Hindlimb muscle (tissue), 1 donor: ENCODE data around the gene ECT2. TPM values are rescaled to one million over a fixed set of nuclear protein-coding genes. Genes with fewer than 3 reads are reported as not detected.

Source experiments
- DNase-seq: peaks from one replicate; pipeline ENCODE4 v3.0.0-alpha.2; 2013
- polyA plus RNA-seq: library from polyadenylated mRNA; unstranded; fragments of 120-200 nt; gene quantifications from one replicate; pipeline ENCODE4 v1.2.1, GENCODE V29; 2013; ENCODE audit not compliant: insufficient read length

The ECT2 gene
- polyA plus RNA-seq, 1 donor, result 12.1 TPM

- no peak for DNase-seq
Measured at GRCh38 chr3:172868582-172869200, 118.2 kb downstream of the ECT2 start.

- peak; percentile 36 for DNase-seq
Measured at GRCh38 chr3:172869368-172869771, 118.8 kb downstream of the ECT2 start.

GRCh38 chr3:172869784-172870518, 119.4 kb downstream of the ECT2 start:
- DNase-seq, result no peak

Other genes starting within 250 kb of the ECT2 start
- 7.5 TPM for gene TNFSF10, start 227.3 kb upstream of the ECT2 start, polyA plus RNA-seq
- 2.1 TPM for gene NCEH1, start 39.7 kb upstream of the ECT2 start, polyA plus RNA-seq